ENCODE measurements around the gene MLKL.

GRCh38 chr16:74726716-74727115, 26.1 kb upstream of the MLKL start:
- TF ChIP-seq CTCF (IDR thresholded peaks at IDR 0.05; ENCODE audit: low read length) = peak; percentile 82
- TF ChIP-seq EZH2 (IDR thresholded peaks at IDR 0.05; ENCODE audit: borderline replicate concordance, low read length) = no peak

Measured in OCI-LY1 (cell line).